Body of pancreas (tissue), 4 donors: ENCODE data around the gene DHX34.

Source experiments
- POLR2A ChIP-seq, 3 donors: fragments of 450-650 bp; IDR thresholded peaks; one replicate each; pipeline ENCODE4 v1.6.1; 2016; ENCODE audit warnings: antibody characterized with exemption in 3 of 3, mild to moderate bottlenecking in 2 of 3
- TF ChIP-seq, protein P1 (sequence below), 7 experiments: fragments of 450-650 bp in 4 of 7; fragments of 200-600 bp in 3 of 7; sonication (generic) in 3 of 7; IDR thresholded peaks; one replicate each; pipeline ENCODE4 v1.5.1; 2016 to 2019; ENCODE audit warnings: antibody characterized with exemption in 7 of 7

DNA sequence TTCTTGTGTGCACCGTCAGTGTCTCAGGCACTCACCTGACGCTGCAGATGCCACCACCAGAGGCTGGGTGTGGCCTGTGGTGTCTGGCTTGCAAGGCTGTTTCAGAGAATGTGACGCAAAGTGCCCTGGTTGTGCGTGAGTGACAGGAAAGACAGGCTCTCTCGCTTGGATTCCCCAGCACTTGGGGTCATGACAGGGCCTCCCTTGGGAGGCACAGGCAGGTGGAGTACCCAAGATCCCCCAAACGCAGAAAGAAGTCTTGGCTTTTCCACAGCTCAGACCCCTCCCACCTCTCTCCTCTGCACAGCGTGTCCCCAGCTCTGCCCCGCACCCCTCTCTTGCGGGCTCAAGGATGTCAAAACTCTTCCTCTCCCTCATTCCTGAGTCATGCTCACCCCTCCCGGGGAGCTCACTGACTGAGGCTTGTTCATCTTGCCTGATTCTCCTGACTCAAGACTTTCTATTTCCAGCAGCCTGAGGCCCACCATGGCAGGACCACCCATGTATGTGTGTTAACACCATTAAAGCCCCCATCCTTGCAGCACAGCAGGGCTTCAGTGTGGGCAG, 21.0 kb downstream of the DHX34 start:
- TF ChIP-seq, protein P1, sequence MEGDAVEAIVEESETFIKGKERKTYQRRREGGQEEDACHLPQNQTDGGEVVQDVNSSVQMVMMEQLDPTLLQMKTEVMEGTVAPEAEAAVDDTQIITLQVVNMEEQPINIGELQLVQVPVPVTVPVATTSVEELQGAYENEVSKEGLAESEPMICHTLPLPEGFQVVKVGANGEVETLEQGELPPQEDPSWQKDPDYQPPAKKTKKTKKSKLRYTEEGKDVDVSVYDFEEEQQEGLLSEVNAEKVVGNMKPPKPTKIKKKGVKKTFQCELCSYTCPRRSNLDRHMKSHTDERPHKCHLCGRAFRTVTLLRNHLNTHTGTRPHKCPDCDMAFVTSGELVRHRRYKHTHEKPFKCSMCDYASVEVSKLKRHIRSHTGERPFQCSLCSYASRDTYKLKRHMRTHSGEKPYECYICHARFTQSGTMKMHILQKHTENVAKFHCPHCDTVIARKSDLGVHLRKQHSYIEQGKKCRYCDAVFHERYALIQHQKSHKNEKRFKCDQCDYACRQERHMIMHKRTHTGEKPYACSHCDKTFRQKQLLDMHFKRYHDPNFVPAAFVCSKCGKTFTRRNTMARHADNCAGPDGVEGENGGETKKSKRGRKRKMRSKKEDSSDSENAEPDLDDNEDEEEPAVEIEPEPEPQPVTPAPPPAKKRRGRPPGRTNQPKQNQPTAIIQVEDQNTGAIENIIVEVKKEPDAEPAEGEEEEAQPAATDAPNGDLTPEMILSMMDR (IDR thresholded peaks at IDR 0.05): no peak
- TF ChIP-seq POLR2A (IDR thresholded peaks at IDR 0.05): no peak
